HEK293 (cell line): ENCODE data around the gene SREBF2.
A peak's percentile ranks its signal among the peaks of the same experiment; 100 is the strongest.

Experiments used
- HOXD13 ChIP-seq: sonication (generic); formaldehyde crosslinking; IDR thresholded peaks from 2 replicates; pipeline ENCODE4 v1.8.0; 2022; ENCODE audit warnings: missing genetic modification reagents, borderline replicate concordance
- OVOL3 ChIP-seq: fragments of 450-650 bp; formaldehyde crosslinking; IDR thresholded peaks from 2 replicates; pipeline ENCODE4 v1.5.1; 2016; ENCODE audit warnings: missing biosample characterization, missing genetic modification characterization
- ZFP37 ChIP-seq: fragments of 450-650 bp; formaldehyde crosslinking; IDR thresholded peaks from 2 replicates; pipeline ENCODE4 v1.5.1; 2016; ENCODE audit warnings: missing biosample characterization, missing genetic modification characterization
- ZNF184 ChIP-seq: fragments of 450-650 bp; IDR thresholded peaks from 2 replicates; pipeline ENCODE4 v1.5.1; 2018; ENCODE audit warnings: missing biosample characterization, mild to moderate bottlenecking, missing genetic modification characterization
- ZNF248 ChIP-seq: fragments of 450-650 bp; formaldehyde crosslinking; IDR thresholded peaks from 2 replicates; pipeline ENCODE4 v1.5.1; 2017; ENCODE audit warnings: missing biosample characterization, missing genetic modification characterization
- ZNF311 ChIP-seq: fragments of 450-650 bp; formaldehyde crosslinking; IDR thresholded peaks from 2 replicates; pipeline ENCODE4 v1.5.1; 2017; ENCODE audit warnings: missing biosample characterization, missing genetic modification characterization, borderline replicate concordance
- ZNF391 ChIP-seq: fragments of 450-650 bp; formaldehyde crosslinking; IDR thresholded peaks from 2 replicates; pipeline ENCODE4 v1.5.1; 2016; ENCODE audit warnings: low read depth, missing biosample characterization, missing genetic modification characterization, borderline replicate concordance
- ZNF426 ChIP-seq: fragments of 450-650 bp; formaldehyde crosslinking; IDR thresholded peaks from 2 replicates; pipeline ENCODE4 v1.5.1; 2017; ENCODE audit warnings: missing biosample characterization, missing genetic modification characterization, mild to moderate bottlenecking, inconsistent platforms, moderate library complexity
- ZNF548 ChIP-seq: fragments of 450-650 bp; formaldehyde crosslinking; IDR thresholded peaks from 2 replicates; pipeline ENCODE4 v1.5.1; 2016; ENCODE audit warnings: missing biosample characterization, missing genetic modification characterization
- ZNF561 ChIP-seq: fragments of 450-650 bp; IDR thresholded peaks from 2 replicates; pipeline ENCODE4 v1.5.1; 2018; ENCODE audit warnings: missing biosample characterization, missing genetic modification characterization, borderline replicate concordance
- ZNF654 ChIP-seq: fragments of 450-650 bp; formaldehyde crosslinking; IDR thresholded peaks from 2 replicates; pipeline ENCODE4 v1.5.1; 2016; ENCODE audit warnings: low read depth, missing biosample characterization, missing genetic modification characterization
- ZNF701 ChIP-seq: fragments of 450-650 bp; formaldehyde crosslinking; IDR thresholded peaks from 2 replicates; pipeline ENCODE4 v1.5.1; 2016; ENCODE audit warnings: missing biosample characterization, missing genetic modification characterization
- ZNF707 ChIP-seq: fragments of 450-650 bp; formaldehyde crosslinking; IDR thresholded peaks from 2 replicates; pipeline ENCODE4 v1.5.1; 2016; ENCODE audit warnings: missing biosample characterization, missing genetic modification characterization
- ZNF76 ChIP-seq: fragments of 450-650 bp; formaldehyde crosslinking; IDR thresholded peaks from 2 replicates; pipeline ENCODE4; 2016; ENCODE audit warnings: low read depth, missing biosample characterization, missing genetic modification characterization, borderline replicate concordance
- ZNF830 ChIP-seq: fragments of 450-650 bp; IDR thresholded peaks from 2 replicates; pipeline ENCODE4 v1.5.0; 2018; ENCODE audit warnings: missing biosample characterization, missing genetic modification characterization, low read depth, mild to moderate bottlenecking, moderate library complexity
- TF ChIP-seq, protein P1 (sequence below): fragments of 450-650 bp; formaldehyde crosslinking; IDR thresholded peaks from 2 replicates; pipeline ENCODE4; 2016; ENCODE audit warnings: missing biosample characterization, missing genetic modification characterization
- TF ChIP-seq, protein P2 (sequence below): fragments of 450-650 bp; formaldehyde crosslinking; conservative IDR thresholded peaks from 2 replicates; pipeline ENCODE4 v1.5.1; 2016; ENCODE audit warnings: low read depth, missing biosample characterization, missing genetic modification characterization
- TF ChIP-seq, protein P3 (sequence below): fragments of 450-650 bp; formaldehyde crosslinking; IDR thresholded peaks from 2 replicates; pipeline ENCODE4 v1.5.1; 2016; ENCODE audit warnings: missing biosample characterization, missing genetic modification characterization
- TF ChIP-seq, protein P4 (sequence below): fragments of 450-650 bp; formaldehyde crosslinking; IDR thresholded peaks from 2 replicates; pipeline ENCODE4 v1.5.0; 2017; ENCODE audit warnings: missing biosample characterization, missing genetic modification characterization, borderline replicate concordance

SREBF2 gene

DNA sequence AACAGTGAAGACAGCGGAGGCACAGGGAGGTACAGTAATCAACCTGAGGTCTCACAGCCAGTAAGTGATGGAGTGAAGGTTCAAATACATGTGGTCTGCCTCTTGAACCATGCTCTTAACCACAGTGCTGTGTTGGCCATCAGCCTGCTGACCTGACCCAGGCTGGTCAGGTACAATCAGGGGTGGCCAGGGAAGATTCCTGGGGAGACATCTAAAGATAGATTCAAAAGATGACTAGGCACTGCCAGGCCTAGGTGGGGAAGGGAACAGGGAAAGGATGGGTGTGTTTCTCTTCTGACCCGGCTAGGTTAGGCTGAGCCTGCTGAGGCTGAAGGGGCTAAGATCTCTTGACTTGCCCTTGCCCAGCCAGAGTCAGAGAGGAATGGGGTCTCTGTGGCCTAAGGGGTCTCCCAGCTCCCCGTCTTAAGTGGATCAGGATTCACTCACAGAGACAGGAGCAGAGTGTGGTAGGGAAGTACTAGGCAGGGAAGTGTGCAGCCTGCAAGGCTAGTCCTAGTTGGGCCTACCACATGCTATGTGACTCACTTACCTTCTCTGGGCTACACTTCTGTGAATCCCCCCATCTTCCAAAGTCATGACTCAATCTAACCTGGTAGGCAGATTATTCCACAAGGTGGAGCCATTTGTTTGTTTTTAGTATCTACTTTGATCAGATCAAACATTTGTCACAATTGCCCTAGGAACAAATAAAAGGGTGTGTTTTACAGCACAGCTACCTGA is 10.4 kb upstream of the SREBF2 start (continued):
- TF ChIP-seq ZNF561 (tag by site-specific recombination) (no peak), ZNF654 (tag by site-specific recombination) (peak; percentile 87), HOXD13 (CRISPR knock-in tag) (no peak), ZNF707 (no peak), ZNF184 (tag by site-specific recombination) (no peak), ZNF426 (no peak), ZNF701 (tag by site-specific recombination) (no peak), ZNF76 (tag by site-specific recombination) (no peak), OVOL3 (tag by site-specific recombination) (no peak), ZNF311 (tag by site-specific recombination) (no peak), ZNF391 (tag by site-specific recombination) (no peak), ZFP37 (tag by site-specific recombination) (no peak), ZNF548 (no peak), ZNF830 (tag by site-specific recombination) (no peak), ZNF248 (no peak)
- TF ChIP-seq, protein P1, sequence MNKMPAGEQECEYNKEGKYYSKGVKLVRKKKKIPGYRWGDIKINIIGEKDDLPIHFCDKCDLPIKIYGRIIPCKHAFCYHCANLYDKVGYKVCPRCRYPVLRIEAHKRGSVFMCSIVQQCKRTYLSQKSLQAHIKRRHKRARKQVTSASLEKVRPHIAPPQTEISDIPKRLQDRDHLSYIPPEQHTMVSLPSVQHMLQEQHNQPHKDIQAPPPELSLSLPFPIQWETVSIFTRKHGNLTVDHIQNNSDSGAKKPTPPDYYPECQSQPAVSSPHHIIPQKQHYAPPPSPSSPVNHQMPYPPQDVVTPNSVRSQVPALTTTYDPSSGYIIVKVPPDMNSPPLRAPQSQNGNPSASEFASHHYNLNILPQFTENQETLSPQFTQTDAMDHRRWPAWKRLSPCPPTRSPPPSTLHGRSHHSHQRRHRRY (tag by site-specific recombination), result no peak
- TF ChIP-seq, protein P2, sequence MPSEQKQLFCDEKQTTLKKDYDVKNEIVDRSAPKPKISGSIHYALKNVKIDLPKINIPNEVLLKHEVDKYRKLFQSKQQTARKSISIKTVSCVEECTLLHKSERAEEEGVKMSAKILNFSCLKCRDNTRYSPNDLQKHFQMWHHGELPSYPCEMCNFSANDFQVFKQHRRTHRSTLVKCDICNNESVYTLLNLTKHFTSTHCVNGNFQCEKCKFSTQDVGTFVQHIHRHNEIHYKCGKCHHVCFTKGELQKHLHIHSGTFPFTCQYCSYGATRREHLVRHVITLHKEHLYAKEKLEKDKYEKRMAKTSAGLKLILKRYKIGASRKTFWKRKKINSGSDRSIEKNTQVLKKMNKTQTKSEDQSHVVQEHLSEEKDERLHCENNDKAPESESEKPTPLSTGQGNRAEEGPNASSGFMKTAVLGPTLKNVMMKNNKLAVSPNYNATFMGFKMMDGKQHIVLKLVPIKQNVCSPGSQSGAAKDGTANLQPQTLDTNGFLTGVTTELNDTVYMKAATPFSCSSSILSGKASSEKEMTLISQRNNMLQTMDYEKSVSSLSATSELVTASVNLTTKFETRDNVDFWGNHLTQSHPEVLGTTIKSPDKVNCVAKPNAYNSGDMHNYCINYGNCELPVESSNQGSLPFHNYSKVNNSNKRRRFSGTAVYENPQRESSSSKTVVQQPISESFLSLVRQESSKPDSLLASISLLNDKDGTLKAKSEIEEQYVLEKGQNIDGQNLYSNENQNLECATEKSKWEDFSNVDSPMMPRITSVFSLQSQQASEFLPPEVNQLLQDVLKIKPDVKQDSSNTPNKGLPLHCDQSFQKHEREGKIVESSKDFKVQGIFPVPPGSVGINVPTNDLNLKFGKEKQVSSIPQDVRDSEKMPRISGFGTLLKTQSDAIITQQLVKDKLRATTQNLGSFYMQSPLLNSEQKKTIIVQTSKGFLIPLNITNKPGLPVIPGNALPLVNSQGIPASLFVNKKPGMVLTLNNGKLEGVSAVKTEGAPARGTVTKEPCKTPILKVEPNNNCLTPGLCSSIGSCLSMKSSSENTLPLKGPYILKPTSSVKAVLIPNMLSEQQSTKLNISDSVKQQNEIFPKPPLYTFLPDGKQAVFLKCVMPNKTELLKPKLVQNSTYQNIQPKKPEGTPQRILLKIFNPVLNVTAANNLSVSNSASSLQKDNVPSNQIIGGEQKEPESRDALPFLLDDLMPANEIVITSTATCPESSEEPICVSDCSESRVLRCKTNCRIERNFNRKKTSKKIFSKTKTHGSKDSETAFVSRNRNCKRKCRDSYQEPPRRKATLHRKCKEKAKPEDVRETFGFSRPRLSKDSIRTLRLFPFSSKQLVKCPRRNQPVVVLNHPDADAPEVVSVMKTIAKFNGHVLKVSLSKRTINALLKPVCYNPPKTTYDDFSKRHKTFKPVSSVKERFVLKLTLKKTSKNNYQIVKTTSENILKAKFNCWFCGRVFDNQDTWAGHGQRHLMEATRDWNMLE, result no peak
- TF ChIP-seq, protein P3, sequence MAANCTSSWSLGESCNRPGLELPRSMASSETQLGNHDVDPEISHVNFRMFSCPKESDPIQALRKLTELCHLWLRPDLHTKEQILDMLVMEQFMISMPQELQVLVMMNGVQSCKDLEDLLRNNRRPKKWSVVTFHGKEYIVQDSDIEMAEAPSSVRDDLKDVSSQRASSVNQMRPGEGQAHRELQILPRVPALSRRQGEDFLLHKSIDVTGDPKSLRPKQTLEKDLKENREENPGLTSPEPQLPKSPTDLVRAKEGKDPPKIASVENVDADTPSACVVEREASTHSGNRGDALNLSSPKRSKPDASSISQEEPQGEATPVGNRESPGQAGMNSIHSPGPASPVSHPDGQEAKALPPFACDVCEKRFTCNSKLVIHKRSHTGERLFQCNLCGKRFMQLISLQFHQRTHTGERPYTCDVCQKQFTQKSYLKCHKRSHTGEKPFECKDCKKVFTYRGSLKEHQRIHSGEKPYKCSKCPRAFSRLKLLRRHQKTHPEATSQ (tag by site-specific recombination), result no peak
- TF ChIP-seq, protein P4, sequence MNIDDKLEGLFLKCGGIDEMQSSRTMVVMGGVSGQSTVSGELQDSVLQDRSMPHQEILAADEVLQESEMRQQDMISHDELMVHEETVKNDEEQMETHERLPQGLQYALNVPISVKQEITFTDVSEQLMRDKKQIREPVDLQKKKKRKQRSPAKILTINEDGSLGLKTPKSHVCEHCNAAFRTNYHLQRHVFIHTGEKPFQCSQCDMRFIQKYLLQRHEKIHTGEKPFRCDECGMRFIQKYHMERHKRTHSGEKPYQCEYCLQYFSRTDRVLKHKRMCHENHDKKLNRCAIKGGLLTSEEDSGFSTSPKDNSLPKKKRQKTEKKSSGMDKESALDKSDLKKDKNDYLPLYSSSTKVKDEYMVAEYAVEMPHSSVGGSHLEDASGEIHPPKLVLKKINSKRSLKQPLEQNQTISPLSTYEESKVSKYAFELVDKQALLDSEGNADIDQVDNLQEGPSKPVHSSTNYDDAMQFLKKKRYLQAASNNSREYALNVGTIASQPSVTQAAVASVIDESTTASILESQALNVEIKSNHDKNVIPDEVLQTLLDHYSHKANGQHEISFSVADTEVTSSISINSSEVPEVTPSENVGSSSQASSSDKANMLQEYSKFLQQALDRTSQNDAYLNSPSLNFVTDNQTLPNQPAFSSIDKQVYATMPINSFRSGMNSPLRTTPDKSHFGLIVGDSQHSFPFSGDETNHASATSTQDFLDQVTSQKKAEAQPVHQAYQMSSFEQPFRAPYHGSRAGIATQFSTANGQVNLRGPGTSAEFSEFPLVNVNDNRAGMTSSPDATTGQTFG (tag by site-specific recombination), result no peak
